ENCODE measurements around the gene CORT. TPM values are rescaled to one million over a fixed set of nuclear protein-coding genes. Genes with fewer than 3 reads are reported as not detected.

The CORT gene
- total and polyA plus RNA-seq, 2 donors (not counting 3 experiments of a cell fraction or from before 2014, with no cell fraction given): 0.11 TPM; not detected in 1

DNA sequence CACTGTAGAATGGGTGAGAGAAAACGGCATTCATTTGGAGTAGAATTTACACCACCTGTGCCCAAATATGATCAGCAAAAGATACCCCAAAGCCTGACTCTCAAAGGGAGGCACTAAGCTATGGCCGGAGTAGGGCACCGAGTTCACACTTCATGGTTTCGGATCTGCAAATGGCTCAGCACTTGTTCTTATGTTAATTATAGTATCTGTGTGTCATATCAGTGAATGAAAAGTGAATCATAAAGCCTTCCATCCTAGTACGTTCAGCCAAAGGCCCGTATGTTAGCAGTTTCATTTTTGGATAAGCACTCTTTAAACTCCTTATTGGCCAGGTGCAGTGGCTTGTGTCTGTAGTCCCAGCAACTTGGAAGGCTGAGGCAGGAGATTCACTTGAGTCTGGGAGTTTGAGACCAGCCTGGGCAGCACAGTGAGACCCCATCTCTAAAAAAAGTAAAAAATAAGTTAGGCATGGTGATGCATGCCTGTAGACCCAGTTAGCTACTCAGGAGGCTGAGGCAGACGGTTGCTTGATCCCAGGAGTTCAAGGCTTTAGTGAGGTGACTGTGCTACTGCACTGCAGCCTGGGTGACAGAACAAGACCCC, 4.9 kb upstream of the CORT start:
- Histone ChIP-seq H3K4me1 (ENCODE audit: control insufficient read depth, extremely low read depth, insufficient read depth, low read length) (no peaks in the 10 kb centered on the region), H3K4me2 (ENCODE audit: insufficient read depth, low read length) (no peak overlapping the region), H3K36me3 (ENCODE audit: control insufficient read depth in 2 of 2, extremely low read depth in 1 of 2, insufficient read depth in 2 of 2, low read length in 2 of 2) (no peaks in the 10 kb centered on the region), H2AFZ (ENCODE audit: low read depth, low read length) (no peak overlapping the region), H3K9me3 (replicated peaks; ENCODE audit: control insufficient read depth, insufficient read depth, low read length) (no peaks in the 10 kb centered on the region), H3K27ac (ENCODE audit: insufficient read depth, low read depth, low read length) (no peak overlapping the region), H3K4me3 (replicated peaks in 1 of 3; ENCODE audit: insufficient read depth in 1 of 3, low read depth in 1 of 3, low read length in 3 of 3) (no peak overlapping the region), H4K20me1 (replicated peaks; ENCODE audit: control insufficient read depth, extremely low read depth, insufficient read depth, low read length) (no peaks in the 10 kb centered on the region), H3K9me1 (replicated peaks; ENCODE audit: control insufficient read depth, extremely low read depth, insufficient read depth, low read length) (no peaks in the 10 kb centered on the region), H3K79me2 (ENCODE audit: control insufficient read depth, insufficient read depth, low read length) (no peaks in the 10 kb centered on the region), H3K27me3 (ENCODE audit: control insufficient read depth in 2 of 2, insufficient read depth in 2 of 2, low read length in 2 of 2) (no peaks in the 10 kb centered on the region), H3K9ac (replicated peaks; ENCODE audit: extremely low read depth, insufficient read depth, low read length) (no peak overlapping the region)
- DNase-seq (ENCODE audit: low read depth, low spot score) (no peak), FAIRE-seq (no peak)
- dilution Hi-C loops (cut with MboI; ENCODE audit: extremely low pct_ligation_motif_present, low sequenced_read_pairs) (no loop called here), intact Hi-C loops (cut with micrococcal nuclease) (loop anchor here (5.0 kb wide), 1 partner anchor 1002 kb away; no protein-coding TSS in a partner anchor)
- no peak for TF ChIP-seq CTCF (IDR thresholded peaks at IDR 0.05; ENCODE audit: extremely low read depth in 1 of 2, insufficient read depth in 1 of 2, low read depth in 1 of 2, low read length in 2 of 2)
- TF ChIP-seq POLR2A (IDR thresholded peaks at IDR 0.05; ENCODE audit: low read depth, low read length): no peak
- no peak for TF ChIP-seq POLR2AphosphoS5 (IDR thresholded peaks at IDR 0.05; ENCODE audit: insufficient read depth, low read depth, low read length)
- TF ChIP-seq, protein P1, sequence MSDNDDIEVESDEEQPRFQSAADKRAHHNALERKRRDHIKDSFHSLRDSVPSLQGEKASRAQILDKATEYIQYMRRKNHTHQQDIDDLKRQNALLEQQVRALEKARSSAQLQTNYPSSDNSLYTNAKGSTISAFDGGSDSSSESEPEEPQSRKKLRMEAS (IDR thresholded peaks at IDR 0.05; ENCODE audit: insufficient read depth, insufficient read length): no peak
- no peak for TF ChIP-seq MYC (IDR thresholded peaks at IDR 0.05; ENCODE audit: low read depth, low read length)
- TF ChIP-seq JUN (IDR thresholded peaks at IDR 0.05; ENCODE audit: borderline replicate concordance, insufficient read depth, insufficient read length, low read depth): no peak
- TF ChIP-seq FOS (IDR thresholded peaks at IDR 0.05; ENCODE audit: borderline replicate concordance, insufficient read depth, low read length): no peak
- no peak for TF ChIP-seq GATA2 (IDR thresholded peaks at IDR 0.05; ENCODE audit: insufficient read depth, insufficient read length, low read depth, low read length)
- no peak for TF ChIP-seq EZH2 (IDR thresholded peaks at IDR 0.05; ENCODE audit: borderline replicate concordance, low read depth, low read length, severe bottlenecking)
- no TSS peak for BruUV-seq (replicated peaks)
- CTCF ChIA-PET: interaction anchor here (1.2 to 1.7 kb wide), 2 partner anchors 11 to 15 kb away, joined by 3 to 4 read pairs; partner anchors contain the start of gene CENPS
- POLR2A ChIA-PET: no interaction called here

Measured in endothelial cell of umbilical vein (primary cell).